Bronchial epithelial cell (primary cell): ENCODE data around the gene AKR7A2. TPM values are rescaled to one million over a fixed set of nuclear protein-coding genes. Genes with fewer than 3 reads are reported as not detected.

Experiments used
- DNase-seq: peaks from one replicate; pipeline ENCODE4 v3.0.0-alpha.2; 2010; ENCODE audit warnings: low read depth
- FAIRE-seq: peaks from 2 replicates; lab custom pipeline; 2011; peaks lifted over from hg19 to GRCh38; lab: Jason Lieb, UNC
- H3K27me3 ChIP-seq: 2 replicates; pipeline ENCODE4 v1.5.1; 2011; ENCODE audit warnings: low read length; ENCODE audit not compliant: control insufficient read depth, insufficient read depth
- H3K36me3 ChIP-seq: 2 replicates; pipeline ENCODE4 v1.5.1; 2011; ENCODE audit warnings: low read length; ENCODE audit not compliant: control insufficient read depth, insufficient read depth
- H3K4me3 ChIP-seq: 2 replicates; pipeline ENCODE4 v1.5.1; 2011; ENCODE audit warnings: mild to moderate bottlenecking, low read depth, low read length, control low read depth
- total RNA-seq: library from RNA; depleted of rRNA; stranded (reverse); fragments of >200 nt; gene quantifications from 2 replicates; pipeline ENCODE4 v1.2.1, GENCODE V29; 2014
- TF ChIP-seq, protein P1 (sequence below): IDR thresholded peaks from 2 replicates; pipeline ENCODE4 v1.5.1; 2011; ENCODE audit warnings: mild to moderate bottlenecking, moderate library complexity, low read length, control low read depth, inconsistent platforms; ENCODE audit not compliant: insufficient read depth, severe bottlenecking

The AKR7A2 gene
- total RNA-seq, 1 donor from 2014 or later: 54.8 TPM

DNA sequence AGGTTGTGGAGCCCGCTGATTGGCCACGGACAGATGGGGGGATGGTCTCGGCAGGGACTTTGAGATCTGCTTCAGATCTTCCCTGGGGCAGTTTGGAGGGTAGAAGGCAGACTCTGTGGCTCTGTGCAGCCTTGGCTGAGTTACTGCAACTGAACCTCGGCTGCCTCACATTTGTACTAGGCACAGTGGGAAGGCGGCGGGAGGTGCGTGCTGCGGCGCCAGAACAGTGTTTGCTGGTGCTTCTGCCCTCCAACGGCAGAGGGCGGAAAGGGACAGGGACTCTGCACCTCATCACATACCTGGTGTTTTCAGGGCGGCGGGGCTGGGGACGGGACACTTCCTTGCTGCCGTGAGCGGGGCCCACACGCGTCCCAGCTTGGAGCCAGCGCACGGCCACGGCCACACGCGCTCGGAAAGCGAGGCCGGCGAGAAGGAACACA lies 26.4 kb upstream of the AKR7A2 start:
- H3K27me3 ChIP-seq: no peaks in the 10 kb centered on the region
- DNase-seq (no peak), FAIRE-seq (no peak)
- TF ChIP-seq, protein P1, sequence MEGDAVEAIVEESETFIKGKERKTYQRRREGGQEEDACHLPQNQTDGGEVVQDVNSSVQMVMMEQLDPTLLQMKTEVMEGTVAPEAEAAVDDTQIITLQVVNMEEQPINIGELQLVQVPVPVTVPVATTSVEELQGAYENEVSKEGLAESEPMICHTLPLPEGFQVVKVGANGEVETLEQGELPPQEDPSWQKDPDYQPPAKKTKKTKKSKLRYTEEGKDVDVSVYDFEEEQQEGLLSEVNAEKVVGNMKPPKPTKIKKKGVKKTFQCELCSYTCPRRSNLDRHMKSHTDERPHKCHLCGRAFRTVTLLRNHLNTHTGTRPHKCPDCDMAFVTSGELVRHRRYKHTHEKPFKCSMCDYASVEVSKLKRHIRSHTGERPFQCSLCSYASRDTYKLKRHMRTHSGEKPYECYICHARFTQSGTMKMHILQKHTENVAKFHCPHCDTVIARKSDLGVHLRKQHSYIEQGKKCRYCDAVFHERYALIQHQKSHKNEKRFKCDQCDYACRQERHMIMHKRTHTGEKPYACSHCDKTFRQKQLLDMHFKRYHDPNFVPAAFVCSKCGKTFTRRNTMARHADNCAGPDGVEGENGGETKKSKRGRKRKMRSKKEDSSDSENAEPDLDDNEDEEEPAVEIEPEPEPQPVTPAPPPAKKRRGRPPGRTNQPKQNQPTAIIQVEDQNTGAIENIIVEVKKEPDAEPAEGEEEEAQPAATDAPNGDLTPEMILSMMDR: peak; percentile 55
- peaks cover 16% of the 10 kb centered on the region for H3K36me3 ChIP-seq
- no peak overlapping the region for H3K4me3 ChIP-seq

DNA sequence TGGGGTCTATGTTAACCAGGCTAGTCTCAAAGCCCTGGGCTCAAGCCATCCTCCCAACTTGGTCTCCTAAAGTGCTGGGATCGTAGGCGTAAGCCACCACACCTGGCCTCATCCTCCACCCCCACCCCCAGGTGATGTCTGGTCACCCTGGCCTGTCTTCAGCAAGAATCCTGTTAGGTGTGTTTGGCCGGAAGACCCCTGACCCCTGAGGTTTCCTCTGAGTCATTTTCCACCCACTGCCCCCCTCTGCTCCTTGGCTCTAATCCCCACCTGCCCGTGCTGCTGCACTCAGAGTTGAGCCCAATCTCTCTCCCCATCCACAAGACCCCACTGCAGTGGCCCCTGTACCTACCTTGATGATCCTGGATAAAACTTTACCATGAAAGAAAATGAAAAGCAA lies 25.3 kb upstream of the AKR7A2 start:
- H3K27me3 ChIP-seq: no peaks in the 10 kb centered on the region
- TF ChIP-seq, protein P1: no peak
- DNase-seq (no peak), FAIRE-seq (no peak)
- H3K4me3 ChIP-seq: no peak overlapping the region
- H3K36me3 ChIP-seq: peaks cover 11% of the 10 kb centered on the region

DNA sequence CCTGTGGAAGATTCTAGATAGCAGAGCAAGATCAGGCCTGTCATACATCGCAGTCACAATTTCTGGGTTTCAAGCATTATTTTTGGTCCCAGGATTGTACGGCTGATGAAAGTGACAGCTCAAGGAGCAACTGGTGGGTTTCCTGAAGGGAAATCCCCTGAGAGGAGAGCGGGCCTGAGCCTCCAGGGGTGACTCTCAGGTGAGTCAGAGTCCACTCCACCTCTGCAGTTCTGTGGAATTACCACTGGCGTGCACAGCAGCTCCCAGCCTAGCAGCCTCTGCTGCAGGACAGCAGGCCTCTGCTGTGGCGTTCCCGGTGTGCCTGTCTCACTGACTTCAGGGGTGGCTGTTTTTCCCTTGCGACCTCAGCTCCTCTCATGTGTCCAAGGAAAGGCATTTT lies 24.6 kb upstream of the AKR7A2 start:
- Histone ChIP-seq H3K27me3 (no peaks in the 10 kb centered on the region), H3K4me3 (no peak overlapping the region), H3K36me3 (peaks cover 11% of the 10 kb centered on the region)
- FAIRE-seq (no peak), DNase-seq (peak; percentile 67)
- TF ChIP-seq, protein P1: no peak

DNA sequence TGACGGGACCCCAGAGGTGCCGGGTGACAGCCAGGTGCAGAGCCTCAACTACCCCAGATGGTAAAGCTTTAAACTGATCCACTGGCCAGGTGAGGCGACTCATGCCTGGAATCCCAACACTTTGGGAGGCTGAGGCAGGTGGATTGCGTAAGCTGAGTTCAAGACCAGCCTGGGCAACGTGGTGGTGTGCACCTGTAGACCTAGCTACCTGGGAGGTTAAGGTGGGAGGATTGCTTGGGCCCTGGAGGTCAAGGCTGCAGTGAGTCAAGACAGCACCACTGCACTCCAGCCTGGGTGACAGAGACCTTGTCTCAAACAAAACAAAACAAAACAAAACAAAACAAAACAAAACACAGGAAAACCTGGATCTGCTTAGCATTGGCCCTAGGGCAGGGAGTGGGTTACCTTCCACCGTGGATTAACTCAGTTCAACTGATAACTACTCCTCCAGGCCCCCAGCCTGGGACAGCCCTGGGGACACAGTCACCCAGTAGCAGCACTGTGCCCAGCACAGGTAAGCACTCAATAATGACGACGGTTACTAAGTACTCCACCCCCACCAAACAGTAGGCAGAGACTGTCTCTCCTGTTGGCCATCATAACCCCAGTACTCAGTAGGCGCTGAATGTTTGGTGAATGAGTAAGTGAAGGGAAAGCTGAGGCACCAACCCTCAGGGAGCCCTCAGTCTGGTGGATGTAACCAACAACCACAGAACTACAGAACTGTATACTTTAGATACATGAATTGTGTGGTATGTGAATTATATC lies 21.8 kb upstream of the AKR7A2 start:
- no peak for DNase-seq
- FAIRE-seq: no peak

DNA sequence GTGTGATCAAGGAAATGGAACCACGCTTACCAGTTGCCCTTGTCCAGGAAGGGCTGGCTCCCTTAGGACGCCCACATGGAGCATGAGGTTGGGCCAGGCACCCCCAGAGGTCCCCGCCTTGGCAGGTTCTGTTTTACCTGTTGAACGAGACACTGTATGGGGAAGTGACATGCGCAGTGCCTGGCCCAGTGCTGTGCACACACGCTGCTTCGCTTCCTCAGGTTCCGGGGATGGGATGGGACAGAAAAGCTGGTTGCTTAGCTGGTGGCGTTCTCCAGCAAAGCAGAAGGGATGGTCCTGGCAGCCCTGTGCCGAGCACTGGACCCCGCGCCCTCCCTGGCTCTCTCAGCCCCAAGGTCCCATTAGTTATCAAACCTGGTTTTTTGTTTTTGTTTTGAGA lies 20.9 kb upstream of the AKR7A2 start:
- TF ChIP-seq, protein P1: no peak
- no peaks in the 10 kb centered on the region for H3K27me3 ChIP-seq
- FAIRE-seq: no peak

More for the DNA sequence above, 21.8 kb upstream of the AKR7A2 start:
- TF ChIP-seq, protein P1: no peak
- H3K4me3 ChIP-seq: no peak overlapping the region
- peaks cover under 1% of the 10 kb centered on the region for H3K36me3 ChIP-seq
- no peaks in the 10 kb centered on the region for H3K27me3 ChIP-seq

More for the DNA sequence above, 20.9 kb upstream of the AKR7A2 start:
- no peak for DNase-seq
- Histone ChIP-seq H3K36me3 (peaks cover 2% of the 10 kb centered on the region), H3K4me3 (no peak overlapping the region)
